GM23338 (cell line): Measurements from ENCODE around the gene ASPSCR1.

ENCODE experiments used
- CREB1 ChIP-seq: fragments of 250-450 bp; sonication (Bioruptor Pico); IDR thresholded peaks from 2 replicates; pipeline ENCODE4 v1.5.0; 2020; ENCODE audit warnings: low read depth, mild to moderate bottlenecking, moderate library complexity
- EZH2 ChIP-seq: fragments of 200-600 bp; sonication (generic); IDR thresholded peaks from one replicate; pipeline ENCODE4 v1.8.0; 2017; ENCODE audit warnings: antibody characterized with exemption, mild to moderate bottlenecking, low read depth; ENCODE audit not compliant: unreplicated experiment
- EZH2phosphoT487 ChIP-seq: fragments of 200-600 bp; sonication (generic); IDR thresholded peaks from one replicate; pipeline ENCODE4 v1.8.1; 2018; ENCODE audit warnings: antibody characterized with exemption; ENCODE audit not compliant: unreplicated experiment
- JUNB ChIP-seq: IDR thresholded peaks from one replicate; pipeline ENCODE4 v1.6.1; 2016; ENCODE audit warnings: antibody characterized with exemption; ENCODE audit not compliant: unreplicated experiment
- NANOG ChIP-seq: IDR thresholded peaks from 2 replicates; pipeline ENCODE4 v1.6.1; 2016; ENCODE audit warnings: antibody characterized with exemption, borderline replicate concordance
- POLR2AphosphoS5 ChIP-seq: IDR thresholded peaks from 2 replicates; pipeline ENCODE4 v1.6.1; 2016; ENCODE audit warnings: antibody characterized with exemption, low read depth
- STAT1 ChIP-seq: IDR thresholded peaks from one replicate; pipeline ENCODE4 v1.6.1; 2016; ENCODE audit warnings: antibody characterized with exemption; ENCODE audit not compliant: unreplicated experiment
- ZNF331 ChIP-seq: fragments of 250-450 bp; sonication (Bioruptor Pico); IDR thresholded peaks from 2 replicates; pipeline ENCODE4 v1.5.0; 2020; ENCODE audit warnings: low read depth, mild to moderate bottlenecking, moderate library complexity
- TF ChIP-seq, protein P1 (sequence below), 2 experiments: fragments of 200-600 bp in 1 of 2; sonication (generic) in 1 of 2; conservative IDR thresholded peaks; 2 replicates each; pipeline versions ENCODE4 v1.5.1 to v1.6.1; 2016 to 2017; ENCODE audit warnings: antibody characterized with exemption in 2 of 2, low read depth in 2 of 2, mild to moderate bottlenecking in 2 of 2, moderate library complexity in 1 of 2
- TF ChIP-seq, protein P2 (sequence below): IDR thresholded peaks from 2 replicates; pipeline ENCODE4 v1.6.1; 2016; ENCODE audit warnings: antibody characterized with exemption
- TF ChIP-seq, protein P3 (sequence below): IDR thresholded peaks from one replicate; pipeline ENCODE4 v1.6.1; 2018; ENCODE audit warnings: antibody characterized with exemption; ENCODE audit not compliant: unreplicated experiment

DNA sequence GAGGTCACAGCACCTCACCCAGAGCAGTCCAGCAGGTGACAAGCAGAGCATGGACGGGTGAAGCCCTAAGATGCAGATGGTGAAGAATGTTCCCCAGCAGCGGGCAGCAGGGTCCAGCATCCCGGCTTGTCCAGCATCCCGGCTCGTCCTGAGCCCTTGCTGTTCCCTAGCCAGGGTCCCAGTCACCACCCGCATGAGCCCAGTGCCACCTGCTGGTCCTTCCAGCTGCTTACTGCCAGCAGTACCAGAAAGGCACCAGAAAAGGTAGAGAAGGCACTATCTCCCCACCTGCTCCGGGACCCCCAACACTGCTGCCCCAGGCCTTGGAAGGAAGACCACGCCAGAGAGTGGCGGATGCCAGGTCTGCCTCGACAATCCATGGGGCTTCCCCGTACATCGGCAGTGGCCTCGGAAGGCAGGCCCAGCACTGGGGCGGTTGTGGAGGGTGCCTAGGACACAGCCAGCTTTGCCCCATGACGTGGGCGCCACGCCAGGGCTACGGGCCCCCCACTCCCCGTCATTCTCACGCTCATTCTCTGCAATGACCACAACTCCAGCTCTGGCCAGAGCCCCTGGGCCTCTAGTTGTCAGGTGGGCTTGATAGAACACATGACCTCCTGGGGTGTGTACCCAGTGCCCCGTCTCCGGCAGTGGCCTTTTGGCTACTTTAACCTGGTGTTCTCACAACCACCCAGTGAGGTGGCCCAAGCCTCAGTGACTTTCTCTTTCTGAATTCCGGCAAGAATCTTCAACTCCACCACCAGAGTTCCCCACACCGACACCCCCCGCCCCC lies 43.9 kb downstream of the ASPSCR1 start:
- TF ChIP-seq JUNB, result no peak
- TF ChIP-seq, protein P1, sequence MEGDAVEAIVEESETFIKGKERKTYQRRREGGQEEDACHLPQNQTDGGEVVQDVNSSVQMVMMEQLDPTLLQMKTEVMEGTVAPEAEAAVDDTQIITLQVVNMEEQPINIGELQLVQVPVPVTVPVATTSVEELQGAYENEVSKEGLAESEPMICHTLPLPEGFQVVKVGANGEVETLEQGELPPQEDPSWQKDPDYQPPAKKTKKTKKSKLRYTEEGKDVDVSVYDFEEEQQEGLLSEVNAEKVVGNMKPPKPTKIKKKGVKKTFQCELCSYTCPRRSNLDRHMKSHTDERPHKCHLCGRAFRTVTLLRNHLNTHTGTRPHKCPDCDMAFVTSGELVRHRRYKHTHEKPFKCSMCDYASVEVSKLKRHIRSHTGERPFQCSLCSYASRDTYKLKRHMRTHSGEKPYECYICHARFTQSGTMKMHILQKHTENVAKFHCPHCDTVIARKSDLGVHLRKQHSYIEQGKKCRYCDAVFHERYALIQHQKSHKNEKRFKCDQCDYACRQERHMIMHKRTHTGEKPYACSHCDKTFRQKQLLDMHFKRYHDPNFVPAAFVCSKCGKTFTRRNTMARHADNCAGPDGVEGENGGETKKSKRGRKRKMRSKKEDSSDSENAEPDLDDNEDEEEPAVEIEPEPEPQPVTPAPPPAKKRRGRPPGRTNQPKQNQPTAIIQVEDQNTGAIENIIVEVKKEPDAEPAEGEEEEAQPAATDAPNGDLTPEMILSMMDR (conservative IDR thresholded peaks at IDR 0.05; ENCODE audit: low read depth in 2 of 2), result peak in 1 of 2 experiments; percentile 76
- no peak for TF ChIP-seq EZH2phosphoT487
- no peak for TF ChIP-seq POLR2AphosphoS5
- TF ChIP-seq EZH2, result no peak
- TF ChIP-seq CREB1 (CRISPR knock-in tag), result no peak
- TF ChIP-seq, protein P2, sequence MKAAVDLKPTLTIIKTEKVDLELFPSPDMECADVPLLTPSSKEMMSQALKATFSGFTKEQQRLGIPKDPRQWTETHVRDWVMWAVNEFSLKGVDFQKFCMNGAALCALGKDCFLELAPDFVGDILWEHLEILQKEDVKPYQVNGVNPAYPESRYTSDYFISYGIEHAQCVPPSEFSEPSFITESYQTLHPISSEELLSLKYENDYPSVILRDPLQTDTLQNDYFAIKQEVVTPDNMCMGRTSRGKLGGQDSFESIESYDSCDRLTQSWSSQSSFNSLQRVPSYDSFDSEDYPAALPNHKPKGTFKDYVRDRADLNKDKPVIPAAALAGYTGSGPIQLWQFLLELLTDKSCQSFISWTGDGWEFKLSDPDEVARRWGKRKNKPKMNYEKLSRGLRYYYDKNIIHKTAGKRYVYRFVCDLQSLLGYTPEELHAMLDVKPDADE, result no peak
- TF ChIP-seq, protein P3, sequence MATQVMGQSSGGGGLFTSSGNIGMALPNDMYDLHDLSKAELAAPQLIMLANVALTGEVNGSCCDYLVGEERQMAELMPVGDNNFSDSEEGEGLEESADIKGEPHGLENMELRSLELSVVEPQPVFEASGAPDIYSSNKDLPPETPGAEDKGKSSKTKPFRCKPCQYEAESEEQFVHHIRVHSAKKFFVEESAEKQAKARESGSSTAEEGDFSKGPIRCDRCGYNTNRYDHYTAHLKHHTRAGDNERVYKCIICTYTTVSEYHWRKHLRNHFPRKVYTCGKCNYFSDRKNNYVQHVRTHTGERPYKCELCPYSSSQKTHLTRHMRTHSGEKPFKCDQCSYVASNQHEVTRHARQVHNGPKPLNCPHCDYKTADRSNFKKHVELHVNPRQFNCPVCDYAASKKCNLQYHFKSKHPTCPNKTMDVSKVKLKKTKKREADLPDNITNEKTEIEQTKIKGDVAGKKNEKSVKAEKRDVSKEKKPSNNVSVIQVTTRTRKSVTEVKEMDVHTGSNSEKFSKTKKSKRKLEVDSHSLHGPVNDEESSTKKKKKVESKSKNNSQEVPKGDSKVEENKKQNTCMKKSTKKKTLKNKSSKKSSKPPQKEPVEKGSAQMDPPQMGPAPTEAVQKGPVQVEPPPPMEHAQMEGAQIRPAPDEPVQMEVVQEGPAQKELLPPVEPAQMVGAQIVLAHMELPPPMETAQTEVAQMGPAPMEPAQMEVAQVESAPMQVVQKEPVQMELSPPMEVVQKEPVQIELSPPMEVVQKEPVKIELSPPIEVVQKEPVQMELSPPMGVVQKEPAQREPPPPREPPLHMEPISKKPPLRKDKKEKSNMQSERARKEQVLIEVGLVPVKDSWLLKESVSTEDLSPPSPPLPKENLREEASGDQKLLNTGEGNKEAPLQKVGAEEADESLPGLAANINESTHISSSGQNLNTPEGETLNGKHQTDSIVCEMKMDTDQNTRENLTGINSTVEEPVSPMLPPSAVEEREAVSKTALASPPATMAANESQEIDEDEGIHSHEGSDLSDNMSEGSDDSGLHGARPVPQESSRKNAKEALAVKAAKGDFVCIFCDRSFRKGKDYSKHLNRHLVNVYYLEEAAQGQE, result no peak
- no peak for TF ChIP-seq ZNF331
- no peak for TF ChIP-seq NANOG
- no peak for TF ChIP-seq STAT1
